T-helper 2 cell (primary cell): ENCODE data around the gene TSR3.

Experiments
- DNase-seq, 5 experiments: peaks; one replicate each; pipeline versions ENCODE4 v3.0.0 to v3.0.0-alpha.2; 2012 to 2022

TSR3 gene

DNA sequence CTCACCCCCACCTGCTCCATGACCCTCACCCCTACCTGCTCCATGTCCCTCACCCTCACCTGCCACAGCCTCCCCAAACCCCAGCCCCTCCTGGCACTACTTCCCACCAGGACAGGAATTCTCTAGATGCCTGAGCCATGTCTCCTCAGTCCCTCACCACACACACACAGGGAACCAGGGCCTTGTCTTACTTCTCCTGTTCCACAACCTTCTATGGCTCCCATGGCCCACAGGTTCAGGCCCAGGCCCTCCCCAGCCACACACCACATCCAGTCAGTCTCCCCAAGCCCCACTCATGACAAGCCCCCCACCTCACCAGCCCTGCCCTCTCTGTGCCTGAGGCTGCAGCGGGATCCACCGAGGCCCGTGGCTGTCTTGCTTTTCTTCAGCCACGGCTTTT is 45.3 kb downstream of the TSR3 start:
- DNase-seq: no peak

DNA sequence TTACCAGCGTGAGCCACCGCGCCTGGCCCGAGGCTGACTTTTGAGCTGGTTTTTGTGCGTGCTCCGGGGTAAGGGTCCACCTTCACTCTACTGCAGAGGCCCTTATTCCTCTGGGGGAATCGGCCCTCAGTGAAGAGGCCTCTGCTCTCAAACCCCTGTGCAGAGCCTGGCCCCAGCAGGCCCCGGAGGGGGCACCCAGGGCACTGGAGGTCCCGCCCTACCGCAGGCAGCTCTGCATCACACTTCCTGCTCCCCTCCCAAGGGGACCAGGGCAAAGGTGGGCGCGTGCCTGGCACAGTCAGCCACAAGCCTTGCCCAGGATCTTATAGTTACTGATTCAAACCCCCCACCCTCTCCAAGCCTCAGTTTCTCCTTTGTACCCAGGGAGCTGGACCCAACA is 45.9 kb downstream of the TSR3 start:
- DNase-seq: no peak

DNA sequence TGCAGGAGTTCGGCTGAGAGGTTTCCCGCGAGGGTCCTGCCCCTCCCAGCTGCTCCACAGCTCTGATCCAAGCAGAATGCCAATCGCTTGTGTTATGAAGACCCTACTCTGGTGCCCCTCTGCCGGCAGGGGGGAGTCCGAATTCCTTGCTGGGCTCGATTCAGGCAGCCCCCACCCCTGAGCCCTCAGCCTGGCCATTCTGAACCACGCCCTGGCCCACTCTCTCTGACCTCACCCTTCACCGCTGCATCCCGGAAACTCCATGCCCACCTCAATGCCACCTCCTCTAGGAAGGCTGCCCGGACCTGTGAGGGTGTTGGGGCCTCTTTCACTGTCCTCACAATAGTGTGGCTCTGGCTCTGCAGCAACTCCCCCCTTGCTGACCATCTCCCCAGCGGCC is 50.1 kb downstream of the TSR3 start:
- DNase-seq: no peak

DNA sequence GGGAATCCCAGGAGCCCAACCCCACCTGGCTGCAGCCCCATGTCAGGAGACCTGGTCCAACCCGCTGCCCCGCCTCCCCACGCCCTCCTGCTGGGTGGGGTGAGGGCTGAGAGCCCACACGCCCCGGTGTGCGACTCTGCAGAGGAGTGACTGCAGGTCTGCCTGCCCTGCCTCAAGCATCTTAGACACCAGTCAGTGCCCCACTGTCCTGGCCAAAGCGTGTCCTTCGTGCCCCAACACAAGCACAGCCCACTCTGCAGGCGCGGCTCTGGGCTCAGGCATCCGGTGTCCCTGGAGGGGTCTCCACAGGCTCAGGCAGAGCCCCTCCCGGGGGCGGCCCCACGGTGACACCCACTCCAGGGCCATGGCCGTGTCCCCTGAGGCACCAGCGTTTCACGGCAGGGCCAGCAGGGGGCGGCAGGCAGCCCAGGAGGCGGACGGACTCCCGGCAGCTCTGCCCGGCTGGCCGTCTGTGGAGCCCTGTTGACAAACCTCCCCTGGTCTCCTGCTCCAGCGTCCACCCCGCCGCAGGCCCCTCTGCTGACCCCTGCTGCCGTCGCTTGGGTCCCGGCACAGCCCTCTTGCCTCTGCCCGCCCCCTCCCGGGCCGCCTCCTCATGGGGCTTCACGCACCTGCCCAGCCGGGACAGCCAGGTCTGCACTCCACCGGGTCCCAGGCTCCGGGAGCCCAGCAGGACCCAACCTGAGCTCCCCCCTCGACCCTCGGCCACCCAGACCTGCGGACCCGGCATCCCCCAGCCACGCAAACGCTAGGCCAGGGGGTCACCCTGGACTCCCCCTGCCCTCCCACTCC is 50.8 kb downstream of the TSR3 start:
- peak; percentile 51 to 66 (median 60) for DNase-seq

DNA sequence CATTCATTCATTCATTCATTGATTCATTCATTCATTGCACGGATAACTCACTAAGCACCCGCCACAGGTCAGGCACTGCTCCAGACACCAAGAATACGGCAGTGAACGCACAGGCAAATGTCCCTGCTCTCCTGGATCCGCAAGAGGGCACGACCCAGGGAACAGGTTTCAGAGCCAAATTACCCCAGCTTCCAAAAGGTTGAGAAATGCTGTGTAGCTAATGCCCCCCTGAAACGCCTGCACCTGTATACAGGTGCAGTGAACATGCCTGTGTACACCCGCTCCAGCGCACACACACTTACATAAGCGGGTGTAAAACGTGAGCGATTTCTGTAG is 51.8 kb downstream of the TSR3 start:
- DNase-seq: no peak
